ENCODE results near the gene TLR6. TPM values are rescaled to one million over a fixed set of nuclear protein-coding genes. Genes with fewer than 3 reads are reported as not detected.

Gene TLR6
- total RNA-seq, 1 donor from 2014 or later: 2.6 TPM

DNA sequence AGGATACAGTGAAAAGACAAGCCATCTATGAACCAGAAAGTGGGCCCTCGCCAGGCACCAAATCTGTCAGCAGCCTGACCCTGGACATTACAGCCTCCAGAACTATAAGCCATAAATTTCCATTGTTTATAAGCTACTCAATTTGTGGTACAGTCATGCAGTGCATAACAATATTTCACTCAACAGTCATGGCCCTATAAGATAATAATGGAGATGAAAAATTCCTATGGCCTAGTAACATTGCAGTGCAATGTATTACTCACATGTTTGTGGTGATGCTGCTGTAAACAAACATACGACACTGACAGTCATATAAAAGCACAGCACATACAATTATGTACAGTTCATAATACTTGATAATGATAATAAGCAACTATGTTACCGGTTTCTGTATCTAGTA lies 34.9 kb downstream of the TLR6 start:
- H3K27me3 Mint-ChIP-seq (ENCODE audit: low read depth): no peaks in the 10 kb centered on the region
- peaks cover 20% of the 10 kb centered on the region for H3K4me1 Mint-ChIP-seq (ENCODE audit: low read depth)
- H3K36me3 Mint-ChIP-seq (ENCODE audit: low read depth): peaks cover 2% of the 10 kb centered on the region
- no peak overlapping the region for H3K4me3 Mint-ChIP-seq (ENCODE audit: unreplicated experiment)
- H3K9me3 Mint-ChIP-seq (ENCODE audit: low read depth): peaks cover 7% of the 10 kb centered on the region
- no peak for DNase-seq (ENCODE audit: low spot score)
- TF ChIP-seq, protein P1, sequence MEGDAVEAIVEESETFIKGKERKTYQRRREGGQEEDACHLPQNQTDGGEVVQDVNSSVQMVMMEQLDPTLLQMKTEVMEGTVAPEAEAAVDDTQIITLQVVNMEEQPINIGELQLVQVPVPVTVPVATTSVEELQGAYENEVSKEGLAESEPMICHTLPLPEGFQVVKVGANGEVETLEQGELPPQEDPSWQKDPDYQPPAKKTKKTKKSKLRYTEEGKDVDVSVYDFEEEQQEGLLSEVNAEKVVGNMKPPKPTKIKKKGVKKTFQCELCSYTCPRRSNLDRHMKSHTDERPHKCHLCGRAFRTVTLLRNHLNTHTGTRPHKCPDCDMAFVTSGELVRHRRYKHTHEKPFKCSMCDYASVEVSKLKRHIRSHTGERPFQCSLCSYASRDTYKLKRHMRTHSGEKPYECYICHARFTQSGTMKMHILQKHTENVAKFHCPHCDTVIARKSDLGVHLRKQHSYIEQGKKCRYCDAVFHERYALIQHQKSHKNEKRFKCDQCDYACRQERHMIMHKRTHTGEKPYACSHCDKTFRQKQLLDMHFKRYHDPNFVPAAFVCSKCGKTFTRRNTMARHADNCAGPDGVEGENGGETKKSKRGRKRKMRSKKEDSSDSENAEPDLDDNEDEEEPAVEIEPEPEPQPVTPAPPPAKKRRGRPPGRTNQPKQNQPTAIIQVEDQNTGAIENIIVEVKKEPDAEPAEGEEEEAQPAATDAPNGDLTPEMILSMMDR (IDR thresholded peaks at IDR 0.05): no peak
- H3K27ac Mint-ChIP-seq (ENCODE audit: unreplicated experiment): no peak overlapping the region

DNA sequence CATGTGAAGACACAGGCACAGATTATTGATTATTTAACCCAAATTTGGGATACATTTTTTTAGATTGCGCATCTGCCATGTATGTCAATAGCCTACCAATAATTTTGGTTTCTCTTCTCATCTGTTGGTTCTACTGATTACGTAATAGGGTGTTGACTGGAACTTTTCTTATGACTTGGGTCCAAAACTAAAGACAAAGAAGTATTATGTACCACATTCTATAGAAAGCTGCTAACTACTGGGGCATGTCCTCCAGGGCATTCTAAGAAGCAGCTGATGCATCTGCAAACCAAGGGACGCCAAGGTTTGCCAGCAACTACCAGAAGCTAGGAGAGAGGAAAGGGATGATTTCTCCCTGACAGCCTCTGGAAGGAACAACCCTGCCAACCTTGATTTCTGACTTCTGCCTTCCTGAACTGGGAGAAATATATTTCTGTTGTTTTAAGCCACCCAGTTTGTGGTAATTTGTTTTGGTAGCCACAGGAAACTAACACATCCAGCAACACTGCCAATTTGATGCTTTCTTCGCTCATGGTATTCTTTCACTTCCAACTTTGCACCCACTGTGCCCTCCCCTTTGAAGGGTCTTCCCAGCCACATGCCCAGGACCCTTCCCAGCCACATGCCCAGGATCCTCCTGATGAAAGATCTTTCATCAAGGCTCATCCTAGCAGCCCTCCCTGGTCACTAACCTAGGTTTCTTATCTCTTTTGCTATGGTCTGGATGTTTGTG lies 36.1 kb downstream of the TLR6 start:
- peaks cover 24% of the 10 kb centered on the region for H3K4me1 Mint-ChIP-seq (ENCODE audit: low read depth)
- TF ChIP-seq, protein P1 (IDR thresholded peaks at IDR 0.05): no peak
- H3K9me3 Mint-ChIP-seq (ENCODE audit: low read depth): peaks cover 12% of the 10 kb centered on the region
- no peaks in the 10 kb centered on the region for H3K27me3 Mint-ChIP-seq (ENCODE audit: low read depth)
- H3K36me3 Mint-ChIP-seq (ENCODE audit: low read depth): peaks cover 2% of the 10 kb centered on the region
- no peak overlapping the region for H3K4me3 Mint-ChIP-seq (ENCODE audit: unreplicated experiment)
- peak overlapping the region; percentile 49 for H3K27ac Mint-ChIP-seq (ENCODE audit: unreplicated experiment)
- no peak for DNase-seq (ENCODE audit: low spot score)

DNA sequence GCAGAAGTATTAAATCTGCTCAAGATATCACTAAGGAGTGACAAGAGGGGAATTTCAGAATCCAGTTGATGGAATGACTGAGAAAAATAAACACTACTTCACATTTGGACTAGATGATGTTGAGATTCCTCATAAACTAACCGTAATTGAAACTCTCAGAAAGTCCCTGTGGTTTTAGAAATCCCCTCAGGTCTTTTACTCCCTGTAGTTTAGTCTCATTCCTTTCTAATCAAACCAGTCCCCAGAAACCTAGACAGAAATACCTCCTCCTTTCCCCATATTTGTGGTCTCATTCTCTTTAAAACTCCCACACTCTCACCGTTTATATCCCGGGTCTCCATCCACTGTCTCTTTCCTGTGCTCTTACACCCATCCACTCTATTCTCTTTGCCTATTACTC lies 37.0 kb downstream of the TLR6 start:
- peaks cover 12% of the 10 kb centered on the region for H3K9me3 Mint-ChIP-seq (ENCODE audit: low read depth)
- no peaks in the 10 kb centered on the region for H3K27me3 Mint-ChIP-seq (ENCODE audit: low read depth)
- no peak for DNase-seq (ENCODE audit: low spot score)
- H3K4me1 Mint-ChIP-seq (ENCODE audit: low read depth): peaks cover 24% of the 10 kb centered on the region
- no peak overlapping the region for H3K4me3 Mint-ChIP-seq (ENCODE audit: unreplicated experiment)
- TF ChIP-seq, protein P1 (IDR thresholded peaks at IDR 0.05): no peak
- H3K36me3 Mint-ChIP-seq (ENCODE audit: low read depth): peaks cover 2% of the 10 kb centered on the region
- H3K27ac Mint-ChIP-seq (ENCODE audit: unreplicated experiment): peak overlapping the region; percentile 39

DNA sequence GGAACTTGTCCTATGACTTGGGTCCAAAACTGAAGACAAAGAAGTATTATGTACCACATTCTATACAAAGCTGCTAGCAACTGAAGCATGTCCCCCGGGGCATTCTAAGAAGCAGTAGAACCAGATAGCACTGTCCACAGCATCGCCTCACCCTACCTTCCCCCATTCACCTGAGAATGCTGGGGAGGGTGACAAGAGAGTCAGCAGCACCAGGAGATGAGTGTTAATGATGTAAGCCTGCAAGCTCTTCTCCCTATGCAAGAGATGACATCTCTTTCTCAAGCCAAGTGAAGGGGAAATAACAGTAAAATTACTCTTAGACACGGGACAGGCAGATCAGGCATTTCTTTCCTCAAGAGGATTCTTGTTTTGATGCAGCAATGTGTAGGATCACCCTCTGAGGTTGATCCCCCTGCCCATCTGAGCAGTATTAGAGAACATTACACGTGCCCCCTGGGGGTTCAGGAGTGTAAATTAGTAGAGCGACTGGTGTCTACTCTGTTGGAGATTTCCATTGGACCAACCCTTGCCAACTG lies 38.1 kb downstream of the TLR6 start:
- Mint-ChIP-seq H3K4me3 (ENCODE audit: unreplicated experiment) (no peak overlapping the region), H3K27ac (ENCODE audit: unreplicated experiment) (no peak overlapping the region), H3K9me3 (ENCODE audit: low read depth) (peaks cover 15% of the 10 kb centered on the region), H3K27me3 (ENCODE audit: low read depth) (no peaks in the 10 kb centered on the region), H3K4me1 (ENCODE audit: low read depth) (peaks cover 20% of the 10 kb centered on the region), H3K36me3 (ENCODE audit: low read depth) (peaks cover 2% of the 10 kb centered on the region)
- DNase-seq (ENCODE audit: low spot score): no peak
- TF ChIP-seq, protein P1 (IDR thresholded peaks at IDR 0.05): no peak

DNA sequence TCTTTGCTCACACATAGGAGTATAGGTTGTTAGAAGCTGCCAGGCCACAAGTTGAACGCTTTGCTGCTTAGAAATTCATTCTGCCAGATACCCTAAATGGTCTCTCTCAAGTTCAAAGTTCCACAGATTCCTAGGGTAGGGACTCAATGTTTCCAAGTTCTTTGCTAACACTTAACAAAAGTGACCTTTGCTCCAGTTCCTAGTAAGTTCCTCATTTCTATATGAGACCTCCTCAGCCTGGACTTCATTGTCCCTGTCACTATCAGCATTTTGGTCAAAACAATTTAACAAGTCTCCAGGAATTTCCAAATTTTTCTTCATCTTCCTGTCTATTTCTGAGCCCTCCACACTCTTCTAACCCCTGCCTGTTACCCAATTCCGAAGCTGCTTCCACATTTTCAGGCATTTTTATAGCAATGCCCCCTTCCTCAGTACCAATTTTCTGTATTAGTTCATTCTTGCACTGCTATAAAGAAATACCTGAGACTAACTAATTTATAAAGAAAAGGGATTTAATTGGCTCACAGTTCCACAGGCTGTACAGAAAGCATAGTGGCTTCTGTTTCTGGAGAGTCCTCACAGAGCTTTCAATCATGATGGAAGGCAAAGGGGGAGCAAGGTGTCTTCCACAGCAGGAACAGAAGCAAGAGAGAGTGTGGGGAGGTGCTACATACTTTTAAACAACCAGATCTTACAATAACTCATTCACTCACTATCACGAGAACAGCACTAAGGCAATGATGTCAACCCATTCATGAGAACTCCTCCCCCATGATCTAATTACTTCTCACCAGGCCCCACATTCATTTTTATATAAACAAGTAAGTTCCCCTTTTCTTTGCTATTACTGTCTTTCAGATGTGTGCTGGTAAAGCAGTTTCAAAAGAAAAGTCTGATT lies 40.5 kb downstream of the TLR6 start:
- Mint-ChIP-seq H3K4me3 (ENCODE audit: unreplicated experiment) (no peak overlapping the region), H3K9me3 (ENCODE audit: low read depth) (peaks cover 9% of the 10 kb centered on the region), H3K36me3 (ENCODE audit: low read depth) (no peaks in the 10 kb centered on the region), H3K27ac (ENCODE audit: unreplicated experiment) (no peak overlapping the region), H3K27me3 (ENCODE audit: low read depth) (no peaks in the 10 kb centered on the region), H3K4me1 (ENCODE audit: low read depth) (peaks cover 20% of the 10 kb centered on the region)
- TF ChIP-seq, protein P1 (IDR thresholded peaks at IDR 0.05): no peak
- DNase-seq (ENCODE audit: low spot score): no peak
